GM21528 (cell line): ENCODE data around the gene PRXL2C.
"Not testable (repeated sequence)": the region's sequence is repeated elsewhere in the genome, so short reads cannot be mapped to it uniquely, and the experiment has no call there.

Experiments
- ATAC-seq: cut with Tn5 transposase; IDR thresholded peaks from one replicate; pipeline ENCODE4 v1.9.1; 2021; ENCODE audit warnings: mild to moderate bottlenecking, moderate library complexity; ENCODE audit not compliant: unreplicated experiment, low FRiP score

The PRXL2C gene

DNA sequence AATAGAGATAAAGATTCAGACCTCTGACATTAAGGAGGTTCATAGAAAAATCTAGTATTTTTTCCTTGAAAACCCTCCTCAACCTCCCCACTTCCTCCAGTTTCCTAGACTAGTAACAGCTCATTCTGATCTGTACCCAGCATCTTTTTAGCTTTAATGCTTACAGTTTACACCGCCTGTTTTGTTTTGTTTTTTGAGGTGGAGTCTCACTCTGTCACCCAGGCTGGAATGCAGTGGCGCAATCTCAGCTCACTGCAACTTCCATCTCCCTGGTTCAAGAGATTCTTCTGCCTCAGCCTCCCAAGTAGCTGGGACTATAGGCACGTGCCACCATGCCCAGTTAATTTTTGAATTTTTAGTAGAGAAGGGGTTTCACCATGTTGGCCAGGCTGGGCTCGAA lies 40.5 kb downstream of the PRXL2C start:
- ATAC-seq = not testable (repeated sequence)

DNA sequence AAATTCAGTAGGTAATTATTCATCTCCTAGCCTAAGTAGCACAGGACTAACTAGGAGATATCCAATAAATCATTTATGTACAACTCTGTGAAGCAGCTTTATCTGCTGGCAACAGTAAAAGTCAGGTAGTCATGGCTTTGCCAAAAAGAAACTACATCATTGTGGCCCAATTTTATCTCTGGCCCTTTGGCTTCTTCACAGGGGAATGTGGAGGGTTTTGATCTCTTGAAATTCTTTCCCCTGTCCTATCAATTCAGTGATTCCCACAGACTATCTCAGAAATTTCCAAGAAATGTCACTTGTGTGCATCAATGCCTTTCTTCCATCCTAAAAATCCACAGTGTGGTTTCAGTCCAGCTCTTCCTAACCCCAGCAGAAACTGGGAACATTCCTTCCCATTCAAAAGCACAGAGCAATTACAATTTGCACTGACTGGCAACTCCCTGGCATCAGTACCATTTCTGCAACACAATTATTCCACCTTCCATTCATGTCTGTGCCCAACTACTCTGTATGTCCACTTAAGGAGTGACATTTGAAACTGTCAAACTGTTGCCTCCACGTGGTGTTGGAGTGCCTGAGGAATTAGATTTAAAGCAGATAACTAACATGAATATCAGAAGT lies 42.0 kb downstream of the PRXL2C start:
- no peak for ATAC-seq

DNA sequence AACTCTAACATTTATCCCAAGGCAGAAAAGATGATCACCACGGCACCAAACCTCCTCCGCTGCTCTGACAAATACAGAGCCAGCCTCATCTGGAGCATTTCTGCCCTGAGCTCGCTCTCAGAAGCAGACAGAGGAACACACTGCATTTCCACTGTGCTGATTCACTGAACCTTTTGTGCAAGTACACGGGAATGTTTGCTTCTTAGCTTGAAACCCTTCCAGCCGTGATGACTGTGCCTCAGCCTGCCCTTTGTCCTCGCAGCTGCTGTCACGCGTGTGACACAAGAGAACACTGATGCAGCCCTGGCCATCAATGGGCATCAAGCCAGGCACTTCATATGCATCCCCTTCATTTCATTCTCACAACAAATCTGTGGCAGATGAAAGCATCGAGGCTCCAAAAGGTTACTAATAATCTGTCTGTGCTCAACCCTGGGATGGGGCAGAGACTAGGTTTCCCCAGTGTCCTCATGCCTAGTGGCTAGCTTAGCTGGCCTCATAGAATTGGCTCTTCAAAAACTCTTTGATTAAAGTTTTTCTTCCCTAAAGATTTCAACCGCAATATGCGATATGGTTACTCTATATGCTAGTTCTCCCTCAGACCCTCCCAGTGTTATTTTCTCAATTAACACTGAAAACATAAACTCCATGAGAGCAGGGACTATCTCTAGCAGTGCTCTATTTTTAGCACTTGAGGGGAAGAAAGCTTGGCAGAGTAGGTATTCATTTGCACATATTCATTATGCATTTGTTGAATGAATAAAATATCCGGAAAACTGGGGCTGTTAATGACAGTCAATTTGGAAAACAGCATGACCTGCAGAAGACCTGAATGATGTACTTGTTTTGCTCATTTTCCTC lies 42.8 kb downstream of the PRXL2C start:
- no peak for ATAC-seq

DNA sequence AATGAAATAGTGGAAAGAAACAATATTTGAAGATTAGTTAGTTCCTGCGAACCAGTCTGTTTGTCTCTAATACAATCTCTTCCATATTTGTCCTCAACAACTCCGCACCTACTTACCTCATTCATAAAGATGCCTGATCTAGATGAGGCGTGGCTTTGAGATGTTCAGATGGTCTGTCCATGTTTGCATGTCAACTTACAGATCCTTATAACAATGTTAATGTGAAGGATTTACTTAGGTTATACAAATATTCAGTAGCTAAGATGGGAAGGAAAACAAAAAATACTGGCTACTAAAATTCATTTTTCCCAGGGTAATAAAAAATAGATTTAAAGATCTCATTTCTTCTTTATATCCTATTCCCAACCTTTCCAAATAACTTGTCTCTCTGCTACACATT lies 43.8 kb downstream of the PRXL2C start:
- no peak for ATAC-seq

DNA sequence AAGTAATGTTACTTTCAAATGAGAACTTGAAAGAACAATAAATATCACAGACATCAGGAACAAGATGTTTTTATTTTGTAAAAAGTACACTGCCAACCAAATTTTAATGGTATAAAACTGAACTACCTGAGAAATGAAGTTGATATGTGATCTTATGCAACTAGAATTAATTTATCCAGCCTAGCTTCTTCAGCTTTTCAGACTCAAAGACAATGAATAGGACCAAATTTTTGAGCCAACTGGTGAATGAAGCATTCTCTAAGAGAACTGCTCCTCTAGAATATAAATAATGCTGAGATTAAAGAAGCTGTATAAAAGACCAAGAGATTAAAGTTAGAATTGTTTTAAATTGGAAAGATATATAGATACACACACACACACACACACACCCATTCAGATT lies 45.4 kb downstream of the PRXL2C start:
- ATAC-seq = no peak

DNA sequence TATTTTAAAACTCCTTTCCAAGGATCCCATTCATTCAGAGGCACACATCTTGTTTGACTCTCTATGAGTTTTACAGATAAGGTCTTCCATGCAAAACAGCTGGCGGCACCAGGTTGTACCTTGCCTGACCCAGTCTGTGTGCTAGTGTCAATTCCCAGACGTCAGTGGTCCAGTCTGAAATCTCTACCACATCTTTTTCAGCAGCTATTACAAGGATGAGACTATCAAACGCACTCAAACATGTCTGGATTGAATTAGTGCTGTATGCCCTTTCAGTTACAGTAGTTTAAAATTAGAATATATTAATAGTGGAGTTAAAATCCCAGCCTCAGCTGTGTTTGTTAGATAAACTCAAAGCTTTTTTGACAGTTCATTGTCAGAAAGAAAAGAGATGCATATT lies 47.1 kb downstream of the PRXL2C start:
- no peak for ATAC-seq

DNA sequence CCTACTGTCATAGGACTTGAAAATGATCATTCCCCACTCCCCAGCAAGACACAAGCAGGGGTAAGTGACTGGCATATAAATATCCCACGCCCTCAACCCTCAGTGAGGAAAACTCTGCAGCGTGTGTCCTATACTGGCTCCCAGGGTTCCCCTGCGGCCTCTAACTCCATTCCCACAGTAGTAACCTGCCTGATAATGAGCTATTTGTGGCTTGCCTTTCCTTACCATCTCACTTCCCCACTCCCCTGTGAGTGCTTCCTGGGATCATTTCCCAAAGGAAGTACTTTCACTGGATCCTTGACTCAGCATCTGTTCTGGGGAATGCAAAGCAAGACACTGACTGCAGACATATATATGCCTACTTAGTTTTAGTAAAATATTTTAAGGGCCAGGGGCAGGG lies 49.8 kb downstream of the PRXL2C start:
- ATAC-seq = no peak

DNA sequence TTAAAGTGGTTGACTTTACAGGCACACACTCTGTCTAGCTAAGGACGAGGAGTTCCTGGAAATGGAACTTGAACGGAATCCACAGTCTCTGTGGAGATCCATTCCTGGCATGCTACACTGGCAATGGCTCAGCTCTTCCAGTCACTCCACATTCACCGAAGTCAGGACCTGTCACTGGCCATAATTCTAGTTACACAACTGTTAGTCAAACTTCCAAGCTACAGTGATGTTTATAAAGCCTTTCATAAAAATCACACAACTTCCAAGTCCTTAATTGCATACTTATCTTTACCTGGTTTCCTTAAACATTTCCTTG lies 51.2 kb downstream of the PRXL2C start:
- ATAC-seq = no peak

DNA sequence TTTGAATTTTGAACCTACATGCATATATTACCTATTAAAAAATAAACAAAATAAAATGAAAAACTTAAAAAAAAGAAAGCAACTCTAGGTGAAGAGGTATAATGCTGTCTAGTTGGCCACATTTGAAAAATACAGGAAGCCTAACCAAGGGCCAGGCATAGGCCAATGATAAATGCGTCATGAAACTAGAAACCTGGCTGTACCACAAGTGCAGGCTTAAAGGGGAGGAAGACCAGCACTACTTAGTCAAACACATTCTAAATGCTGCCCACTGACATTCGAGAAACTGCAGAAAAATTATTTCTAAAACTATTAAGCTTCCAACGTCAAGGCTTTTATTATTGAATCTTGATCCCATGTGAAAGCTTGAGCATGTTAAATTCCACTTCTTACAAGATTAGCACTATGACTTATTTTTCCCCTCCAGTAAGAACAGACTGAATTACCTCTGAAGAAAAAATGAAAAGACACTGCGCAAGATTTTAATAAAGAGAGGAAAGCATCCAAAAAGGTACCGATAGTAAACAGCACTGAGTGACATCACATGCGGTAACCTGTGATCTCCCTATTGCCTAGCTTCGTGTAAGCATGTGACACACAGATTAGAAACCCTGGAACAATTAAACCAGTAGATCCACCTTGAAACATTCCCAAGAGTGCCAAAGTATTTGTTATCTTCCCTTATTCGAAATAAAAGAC lies 51.7 kb downstream of the PRXL2C start:
- no peak for ATAC-seq

DNA sequence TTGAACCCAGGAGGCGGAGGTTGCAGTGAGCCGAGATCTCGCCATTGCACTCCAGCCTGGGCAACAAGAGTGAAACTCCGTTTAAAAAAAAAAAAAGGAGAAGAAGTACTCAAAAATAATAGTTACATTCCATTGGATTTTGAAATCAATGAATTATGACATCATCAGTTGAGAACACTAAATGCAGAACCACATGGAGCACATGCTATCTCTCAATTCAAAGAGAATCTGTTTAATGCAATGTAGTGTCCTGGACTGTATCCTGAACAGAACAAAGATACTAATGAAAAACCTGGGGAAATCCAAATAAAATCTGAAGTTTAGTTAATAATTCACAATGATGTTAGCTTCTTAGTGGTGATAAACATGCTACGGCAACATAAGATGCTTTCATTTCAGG lies 55.8 kb downstream of the PRXL2C start:
- no peak for ATAC-seq

DNA sequence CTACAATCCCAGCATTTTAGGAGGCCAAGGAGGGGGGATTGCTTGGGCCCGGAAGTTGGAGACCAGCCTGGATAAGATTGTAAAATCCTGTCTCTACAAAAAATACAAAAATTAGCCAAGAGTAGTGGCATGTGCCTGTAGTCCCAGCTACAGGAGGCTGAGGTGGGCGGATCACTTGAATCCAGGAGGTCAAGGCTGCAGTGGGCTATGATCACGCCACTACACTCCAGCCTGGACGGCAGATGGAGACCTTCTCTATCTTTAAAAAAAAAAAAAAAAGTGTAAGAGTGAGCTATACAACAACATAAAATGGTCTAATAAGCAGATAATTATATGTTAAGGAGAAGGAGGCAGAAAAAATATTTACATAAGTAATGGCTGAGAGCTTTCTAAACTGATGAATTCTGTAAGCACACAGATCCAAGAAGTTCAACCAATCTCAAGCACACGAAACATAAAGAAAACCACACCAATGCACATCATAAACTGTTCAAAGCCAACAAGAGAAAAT lies 58.5 kb downstream of the PRXL2C start:
- ATAC-seq = no peak
